Measurements from ENCODE around the gene ABLIM3.

DNA sequence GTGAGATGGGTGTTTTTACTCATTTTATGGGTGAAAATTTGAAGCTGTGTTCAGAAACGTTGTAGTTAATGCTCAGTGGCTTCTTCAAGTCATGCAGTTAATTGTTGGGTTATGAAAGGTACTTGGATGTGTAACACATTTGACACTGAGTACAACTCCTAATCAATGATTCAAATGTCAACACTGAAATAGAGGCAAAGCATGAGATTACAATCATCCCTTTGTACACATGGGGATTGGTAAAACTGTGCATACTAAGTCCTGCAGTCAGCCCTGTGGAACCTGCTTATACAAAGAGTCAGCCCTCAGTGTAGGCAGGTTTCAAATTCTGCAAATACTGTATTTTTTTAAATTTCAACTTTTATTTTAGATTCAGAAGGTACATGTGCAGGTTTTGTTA is 3.3 kb downstream of the ABLIM3 start:
- TF ChIP-seq GATA2 (IDR thresholded peaks at IDR 0.05; ENCODE audit: low read depth, low read length) (no peak), GATA3 (IDR thresholded peaks at IDR 0.05; ENCODE audit: low read depth, low read length) (no peak)

Measured in SH-SY5Y (cell line).